T-helper 17 cell (primary cell): ENCODE measurements around the gene SPI1. TPM values are rescaled to one million over a fixed set of nuclear protein-coding genes. Genes with fewer than 3 reads are reported as not detected.

ENCODE experiments used
- ATAC-seq: fragments of 150-1000 bp; cut with Tn5 transposase; 2 replicates; pipeline ENCODE4 v1.10.0; 2021; ENCODE audit warnings: mild to moderate bottlenecking, moderate library complexity
- DNase-seq, 3 donors: peaks; one replicate each; pipeline versions ENCODE4 v3.0.0 to v3.0.0-alpha.2; 2020 to 2021
- H3K9me3 ChIP-seq: one replicate; pipeline ENCODE4 v1.7.0; 2013; ENCODE audit warnings: low read length, mild to moderate bottlenecking; ENCODE audit not compliant: control insufficient read depth, poor library complexity, severe bottlenecking
- H3K27ac Mint-ChIP-seq: one replicate; pipeline ENCODE4 v1.8.0; 2022; ENCODE audit warnings: mild to moderate bottlenecking, moderate library complexity, mixed read lengths
- H3K27me3 Mint-ChIP-seq: one replicate; pipeline ENCODE4 v1.8.0; 2022; ENCODE audit warnings: mixed read lengths
- H3K36me3 Mint-ChIP-seq: one replicate; pipeline ENCODE4 v1.8.0; 2022; ENCODE audit warnings: low read depth, mixed read lengths
- H3K4me1 Mint-ChIP-seq: one replicate; pipeline ENCODE4 v1.8.0; 2022; ENCODE audit warnings: mild to moderate bottlenecking, mixed read lengths
- H3K4me3 Mint-ChIP-seq: one replicate; pipeline ENCODE4 v1.8.0; 2022; ENCODE audit warnings: mild to moderate bottlenecking, moderate library complexity, mixed read lengths
- total RNA-seq, 4 donors: library from RNA in 2 of 4; stranded (reverse) in 2 of 4; gene quantifications; one replicate each; pipeline ENCODE4 v1.2.3 and lab custom pipeline; 2022 to 2026

SPI1 gene
- total RNA-seq, 2 donors from 2014 or later = 4.9 to 14.9 TPM

GRCh38 chr11:47410370-47411264, 32.3 kb upstream of the SPI1 start:
- no peaks in the 10 kb centered on the region for H3K27me3 Mint-ChIP-seq
- H3K36me3 Mint-ChIP-seq = peaks cover 4% of the 10 kb centered on the region
- DNase-seq (no peak), ATAC-seq (no peak)
- H3K9me3 ChIP-seq = no peaks in the 10 kb centered on the region
- no peak overlapping the region for H3K4me3 Mint-ChIP-seq
- H3K27ac Mint-ChIP-seq = no peak overlapping the region
- H3K4me1 Mint-ChIP-seq = peaks cover 23% of the 10 kb centered on the region

GRCh38 chr11:47409440-47410369, 31.4 kb upstream of the SPI1 start:
- H3K4me3 Mint-ChIP-seq = peak overlapping the region; percentile 97
- ATAC-seq = no peak
- H3K36me3 Mint-ChIP-seq = peaks cover 4% of the 10 kb centered on the region
- DNase-seq = no peak
- H3K9me3 ChIP-seq = no peaks in the 10 kb centered on the region
- peaks cover 23% of the 10 kb centered on the region for H3K4me1 Mint-ChIP-seq
- H3K27me3 Mint-ChIP-seq = no peaks in the 10 kb centered on the region
- peak overlapping the region; percentile 95 for H3K27ac Mint-ChIP-seq

- H3K27me3 Mint-ChIP-seq = no peaks in the 10 kb centered on the region
- H3K9me3 ChIP-seq = no peaks in the 10 kb centered on the region
- peak overlapping the region; percentile 97 for H3K4me3 Mint-ChIP-seq
- H3K36me3 Mint-ChIP-seq = peaks cover under 1% of the 10 kb centered on the region
- H3K27ac Mint-ChIP-seq = peak overlapping the region; percentile 95
- ATAC-seq = no peak
- no peak for DNase-seq
- peaks cover 20% of the 10 kb centered on the region for H3K4me1 Mint-ChIP-seq
These were observed 30.5 kb upstream of the SPI1 start for GRCh38 chr11:47408598-47409439.

- H3K9me3 ChIP-seq = no peaks in the 10 kb centered on the region
- Mint-ChIP-seq H3K4me3 (peak within 1 kb of the TSS; percentile 97), H3K4me1 (peaks cover 20% of the 10 kb centered on the region), H3K36me3 (no peaks in the 10 kb centered on the region), H3K27me3 (no peaks in the 10 kb centered on the region), H3K27ac (peak within 1 kb of the TSS; percentile 95)
- ATAC-seq = peak; percentile 92
- peak; percentile 86 to 87 (median 87) for DNase-seq
These were observed 29.6 kb upstream of the SPI1 start, which contains the start of gene SLC39A13 for GRCh38 chr11:47407746-47408590. SLC39A13 (plus strand) TSS chr11:47408590; CDS start chr11:47410095, 1,505 bp downstream.

GRCh38 chr11:47406896-47407745, 28.8 kb upstream of the SPI1 start:
- peak overlapping the region; percentile 97 for H3K4me3 Mint-ChIP-seq
- no peak for ATAC-seq
- DNase-seq = no peak

GRCh38 chr11:47403571-47403970, 25.2 kb upstream of the SPI1 start:
- peak overlapping the region; percentile 37 for H3K27ac Mint-ChIP-seq
- H3K9me3 ChIP-seq = no peaks in the 10 kb centered on the region
- DNase-seq = no peak
- H3K36me3 Mint-ChIP-seq = no peaks in the 10 kb centered on the region
- H3K27me3 Mint-ChIP-seq = no peaks in the 10 kb centered on the region
- peaks cover 19% of the 10 kb centered on the region for H3K4me1 Mint-ChIP-seq
- no peak overlapping the region for H3K4me3 Mint-ChIP-seq
- ATAC-seq = no peak

More at GRCh38 chr11:47406896-47407745, 28.8 kb upstream of the SPI1 start:
- Mint-ChIP-seq H3K4me1 (peaks cover 20% of the 10 kb centered on the region), H3K36me3 (no peaks in the 10 kb centered on the region), H3K27me3 (no peaks in the 10 kb centered on the region), H3K27ac (peak overlapping the region; percentile 86)
- H3K9me3 ChIP-seq = no peaks in the 10 kb centered on the region

GRCh38 chr11:47403135-47403534, 24.8 kb upstream of the SPI1 start:
- no peaks in the 10 kb centered on the region for H3K27me3 Mint-ChIP-seq
- peak overlapping the region; percentile 65 for H3K27ac Mint-ChIP-seq
- H3K36me3 Mint-ChIP-seq = no peaks in the 10 kb centered on the region
- ATAC-seq (no peak), DNase-seq (no peak)
- H3K4me1 Mint-ChIP-seq = peaks cover 19% of the 10 kb centered on the region
- H3K4me3 Mint-ChIP-seq = no peak overlapping the region
- H3K9me3 ChIP-seq = no peaks in the 10 kb centered on the region

- Mint-ChIP-seq H3K4me3 (peak overlapping the region; percentile 91), H3K4me1 (peaks cover 11% of the 10 kb centered on the region), H3K27me3 (no peaks in the 10 kb centered on the region), H3K27ac (no peak overlapping the region), H3K36me3 (no peaks in the 10 kb centered on the region)
- no peaks in the 10 kb centered on the region for H3K9me3 ChIP-seq
- ATAC-seq (peak; percentile 22), DNase-seq (no peak)
These were observed 22.5 kb upstream of the SPI1 start for GRCh38 chr11:47400768-47401279.

- Mint-ChIP-seq H3K27me3 (no peaks in the 10 kb centered on the region), H3K4me1 (peaks cover 16% of the 10 kb centered on the region), H3K4me3 (peak overlapping the region; percentile 91), H3K36me3 (no peaks in the 10 kb centered on the region), H3K27ac (peak overlapping the region; percentile 34)
- DNase-seq = peak in 2 of 3 donors; percentile 46 to 47
- H3K9me3 ChIP-seq = no peaks in the 10 kb centered on the region
- ATAC-seq = peak; percentile 84
These were observed 21.8 kb upstream of the SPI1 start for GRCh38 chr11:47399860-47400767.

GRCh38 chr11:47398551-47398950, 20.2 kb upstream of the SPI1 start:
- Mint-ChIP-seq H3K27me3 (no peaks in the 10 kb centered on the region), H3K4me1 (peaks cover 21% of the 10 kb centered on the region)

More at GRCh38 chr11:47398551-47398950, 20.2 kb upstream of the SPI1 start:
- Mint-ChIP-seq H3K36me3 (no peaks in the 10 kb centered on the region), H3K4me3 (peak overlapping the region; percentile 45), H3K27ac (peak overlapping the region; percentile 54)
- no peak for ATAC-seq
- no peak for DNase-seq
- H3K9me3 ChIP-seq = no peaks in the 10 kb centered on the region
